HCEC 1CT (cell line): ENCODE results near the gene CTPS2.

Experiments
- DNase-seq: peaks from one replicate; pipeline ENCODE4 v3.0.0-alpha.2; 2017

Gene CTPS2

DNA sequence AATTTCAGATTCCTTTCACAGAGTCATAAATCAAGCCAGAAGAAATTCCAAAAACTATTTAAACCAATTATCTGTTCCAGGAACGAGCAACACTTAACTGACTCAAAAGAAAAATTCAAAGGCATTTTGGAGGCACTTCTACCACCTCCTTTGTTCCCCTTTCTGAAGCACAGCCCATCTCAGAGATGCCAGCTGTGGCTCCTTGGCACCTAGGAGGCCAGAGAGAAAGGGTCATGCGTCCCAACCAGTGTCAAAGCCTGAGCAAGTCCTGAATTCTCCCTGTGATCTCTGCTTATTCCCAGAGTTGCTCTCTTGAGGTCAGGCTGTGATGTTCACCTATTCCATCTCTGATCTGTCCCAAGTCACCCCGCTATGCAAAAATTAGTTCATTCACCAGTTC is 167.5 kb downstream of the CTPS2 start:
- no peak for DNase-seq
